GM12891 (cell line): ENCODE results near the gene POMP.

Experiments
- POLR2AphosphoS5 ChIP-seq: IDR thresholded peaks from 2 replicates; pipeline ENCODE4 v1.6.1; 2011; ENCODE audit warnings: low read depth, low read length, control low read depth
- TAF1 ChIP-seq: IDR thresholded peaks from 2 replicates; pipeline ENCODE4 v1.6.1; 2011; ENCODE audit warnings: low read depth, low read length, control low read depth

- no peak for TF ChIP-seq TAF1
- TF ChIP-seq POLR2AphosphoS5: no peak
Measured at GRCh38 chr13:28699246-28699645, 40.3 kb downstream of the POMP start.
